ENCODE data around the gene KBTBD8. TPM values are rescaled to one million over a fixed set of nuclear protein-coding genes. Genes with fewer than 3 reads are reported as not detected.

Gene KBTBD8
- total and polyA plus RNA-seq, 8 donors = 0.20 to 1.7 (median 0.69) TPM

DNA sequence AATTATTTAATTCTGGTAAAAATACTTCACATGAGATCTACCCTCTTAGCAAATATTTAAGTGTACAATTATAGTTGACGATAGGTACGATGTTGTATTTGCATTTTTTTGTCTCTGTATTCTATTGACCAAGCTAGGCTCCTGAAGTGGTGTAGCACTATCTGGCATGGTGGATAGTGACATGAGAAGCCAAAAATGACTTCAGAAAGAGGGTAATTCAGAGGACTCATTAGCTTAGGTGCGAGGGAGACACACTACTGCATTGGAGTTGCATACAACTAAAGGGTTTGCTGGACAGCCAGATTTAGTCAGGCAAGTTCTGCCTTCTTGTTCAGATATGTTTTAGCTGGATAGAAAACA, 50.6 kb downstream of the KBTBD8 start:
- H3K27me3 ChIP-seq = no peaks in the 10 kb centered on the region
- H3K4me3 ChIP-seq = no peak overlapping the region
- FAIRE-seq = no peak
- H3K27ac ChIP-seq = no peak overlapping the region
- 82 to 84% methylated on average over 3 of the region's 3 CpGs for WGBS, 2 donors
- ATAC-seq = no peak
- no peak for DNase-seq
- intact Hi-C loops (cut with DNase I) = no loop called here
- TF ChIP-seq, protein P1, sequence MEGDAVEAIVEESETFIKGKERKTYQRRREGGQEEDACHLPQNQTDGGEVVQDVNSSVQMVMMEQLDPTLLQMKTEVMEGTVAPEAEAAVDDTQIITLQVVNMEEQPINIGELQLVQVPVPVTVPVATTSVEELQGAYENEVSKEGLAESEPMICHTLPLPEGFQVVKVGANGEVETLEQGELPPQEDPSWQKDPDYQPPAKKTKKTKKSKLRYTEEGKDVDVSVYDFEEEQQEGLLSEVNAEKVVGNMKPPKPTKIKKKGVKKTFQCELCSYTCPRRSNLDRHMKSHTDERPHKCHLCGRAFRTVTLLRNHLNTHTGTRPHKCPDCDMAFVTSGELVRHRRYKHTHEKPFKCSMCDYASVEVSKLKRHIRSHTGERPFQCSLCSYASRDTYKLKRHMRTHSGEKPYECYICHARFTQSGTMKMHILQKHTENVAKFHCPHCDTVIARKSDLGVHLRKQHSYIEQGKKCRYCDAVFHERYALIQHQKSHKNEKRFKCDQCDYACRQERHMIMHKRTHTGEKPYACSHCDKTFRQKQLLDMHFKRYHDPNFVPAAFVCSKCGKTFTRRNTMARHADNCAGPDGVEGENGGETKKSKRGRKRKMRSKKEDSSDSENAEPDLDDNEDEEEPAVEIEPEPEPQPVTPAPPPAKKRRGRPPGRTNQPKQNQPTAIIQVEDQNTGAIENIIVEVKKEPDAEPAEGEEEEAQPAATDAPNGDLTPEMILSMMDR (IDR thresholded peaks at IDR 0.05) = no peak
- H3K9me3 ChIP-seq = no peaks in the 10 kb centered on the region
- H3K36me3 ChIP-seq = no peaks in the 10 kb centered on the region
- H3K4me1 ChIP-seq = no peaks in the 10 kb centered on the region

DNA sequence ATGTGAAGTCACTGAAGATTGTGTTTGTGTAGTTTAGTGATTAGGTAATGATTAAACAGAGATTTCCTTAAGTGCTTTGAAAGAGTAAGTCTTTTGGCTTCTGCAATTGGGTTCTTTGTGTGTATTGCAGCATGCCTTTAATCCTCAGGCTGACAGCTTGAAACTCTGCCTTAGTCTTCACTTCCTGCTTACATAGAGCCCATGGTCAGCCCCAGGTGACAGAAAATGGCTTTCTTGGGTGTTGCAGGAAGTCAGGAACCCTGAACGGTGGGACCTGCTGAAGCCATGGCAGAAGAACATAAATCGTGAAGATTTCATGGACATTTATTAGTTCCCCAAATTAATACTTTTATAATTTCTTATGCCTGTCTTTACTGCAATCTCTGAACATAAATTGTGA, 61.3 kb downstream of the KBTBD8 start:
- TF ChIP-seq, protein P1 (IDR thresholded peaks at IDR 0.05) = no peak
- no peak overlapping the region for H3K4me3 ChIP-seq
- no peak overlapping the region for H3K27ac ChIP-seq
- FAIRE-seq (no peak), DNase-seq (no peak), ATAC-seq (no peak)
- H3K27me3 ChIP-seq = no peaks in the 10 kb centered on the region
- intact Hi-C loops (cut with DNase I) = no loop called here
- no peaks in the 10 kb centered on the region for H3K36me3 ChIP-seq
- H3K4me1 ChIP-seq = no peaks in the 10 kb centered on the region
- WGBS, 2 donors = 86 to 87% methylated on average over 2 of the region's 2 CpGs
- no peaks in the 10 kb centered on the region for H3K9me3 ChIP-seq

Measured in pancreas (tissue), 10 donors.